ENCODE measurements around the gene ADAM12.

Gene ADAM12

GRCh38 chr10:126015413-126015812, 372.9 kb downstream of the ADAM12 start:
- no peak for DNase-seq (ENCODE audit: low read depth in 2 of 2)

GRCh38 chr10:126014309-126014708, 374.0 kb downstream of the ADAM12 start:
- no peak for DNase-seq (ENCODE audit: low read depth in 2 of 2)

GRCh38 chr10:126013489-126014281, 374.6 kb downstream of the ADAM12 start:
- peak in 1 of 2 donors; percentile 21 for DNase-seq (ENCODE audit: low read depth in 2 of 2)

- DNase-seq (ENCODE audit: low read depth in 2 of 2): no peak
These were observed 375.8 kb downstream of the ADAM12 start for GRCh38 chr10:126012485-126012884.

- DNase-seq (ENCODE audit: low read depth in 2 of 2): no peak
These were observed 376.3 kb downstream of the ADAM12 start for GRCh38 chr10:126011995-126012394.

GRCh38 chr10:126009650-126010049, 378.6 kb downstream of the ADAM12 start:
- DNase-seq (ENCODE audit: low read depth in 2 of 2): no peak

GRCh38 chr10:126006906-126007305, 381.4 kb downstream of the ADAM12 start:
- no peak for DNase-seq (ENCODE audit: low read depth in 2 of 2)

GRCh38 chr10:126006264-126006663, 382.0 kb downstream of the ADAM12 start:
- DNase-seq (ENCODE audit: low read depth in 2 of 2): no peak

GRCh38 chr10:126004752-126005151, 383.5 kb downstream of the ADAM12 start:
- DNase-seq (ENCODE audit: low read depth in 2 of 2): no peak

- no peak for DNase-seq (ENCODE audit: low read depth in 2 of 2)
These were observed 386.7 kb downstream of the ADAM12 start for GRCh38 chr10:126001576-126001975.

GRCh38 chr10:125999694-126000093, 388.6 kb downstream of the ADAM12 start:
- no peak for DNase-seq (ENCODE audit: low read depth in 2 of 2)

- no peak for DNase-seq (ENCODE audit: low read depth in 2 of 2)
These were observed 390.7 kb downstream of the ADAM12 start for GRCh38 chr10:125997586-125997985.

- DNase-seq (ENCODE audit: low read depth in 2 of 2): no peak
These were observed 392.5 kb downstream of the ADAM12 start for GRCh38 chr10:125995726-125996304.

- DNase-seq (ENCODE audit: low read depth in 2 of 2): no peak
These were observed 393.7 kb downstream of the ADAM12 start for GRCh38 chr10:125994601-125995000.

- no peak for DNase-seq (ENCODE audit: low read depth in 2 of 2)
These were observed 396.0 kb downstream of the ADAM12 start for GRCh38 chr10:125992254-125992653.

- no peak for DNase-seq (ENCODE audit: low read depth in 2 of 2)
These were observed 396.9 kb downstream of the ADAM12 start for GRCh38 chr10:125991392-125991791.

GRCh38 chr10:125990974-125991373, 397.3 kb downstream of the ADAM12 start:
- DNase-seq (ENCODE audit: low read depth in 2 of 2): no peak

- no peak for DNase-seq (ENCODE audit: low read depth in 2 of 2)
These were observed 398.5 kb downstream of the ADAM12 start for GRCh38 chr10:125989791-125990190.

- DNase-seq (ENCODE audit: low read depth in 2 of 2): no peak
These were observed 402.6 kb downstream of the ADAM12 start for GRCh38 chr10:125985557-125986240.

GRCh38 chr10:125984865-125985495, 403.3 kb downstream of the ADAM12 start:
- no peak for DNase-seq (ENCODE audit: low read depth in 2 of 2)

- DNase-seq (ENCODE audit: low read depth in 2 of 2): no peak
These were observed 403.9 kb downstream of the ADAM12 start for GRCh38 chr10:125984346-125984745.

GRCh38 chr10:125983656-125984055, 404.6 kb downstream of the ADAM12 start:
- DNase-seq (ENCODE audit: low read depth in 2 of 2): no peak

Data from stimulated activated CD8-positive, alpha-beta memory T cell treated with anti-CD3 and anti-CD28 coated beads, Interleukin-15, amount 100 ng/mL, for 48 hours (primary cell).